COR-L47 (cell line): ENCODE results near the gene MS4A10.

ENCODE experiments used
- DNase-seq: peaks from one replicate; lab custom pipeline; 2025; lab: John Stamatoyannopoulos, UW

MS4A10 gene

DNA sequence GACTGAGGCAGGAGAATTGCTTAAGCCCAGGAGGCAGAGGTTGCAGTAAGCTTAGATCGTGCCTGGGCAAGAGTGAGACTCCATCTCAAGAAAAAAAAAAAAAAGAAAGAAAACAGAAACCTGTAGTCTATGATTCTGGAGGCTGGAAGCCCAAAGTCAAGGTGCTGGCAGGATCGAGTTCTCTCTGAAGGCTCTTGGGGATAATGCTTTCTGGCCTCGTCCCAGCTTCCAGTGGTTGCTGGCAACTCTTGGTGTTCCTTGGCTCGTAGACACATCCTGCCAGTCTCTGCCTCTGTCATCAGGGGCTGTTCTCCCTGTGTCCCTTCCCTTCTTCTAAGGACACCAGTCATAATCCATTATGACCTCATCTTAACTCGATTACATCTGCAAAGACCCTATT is 40.0 kb downstream of the MS4A10 start:
- DNase-seq, result no peak

DNA sequence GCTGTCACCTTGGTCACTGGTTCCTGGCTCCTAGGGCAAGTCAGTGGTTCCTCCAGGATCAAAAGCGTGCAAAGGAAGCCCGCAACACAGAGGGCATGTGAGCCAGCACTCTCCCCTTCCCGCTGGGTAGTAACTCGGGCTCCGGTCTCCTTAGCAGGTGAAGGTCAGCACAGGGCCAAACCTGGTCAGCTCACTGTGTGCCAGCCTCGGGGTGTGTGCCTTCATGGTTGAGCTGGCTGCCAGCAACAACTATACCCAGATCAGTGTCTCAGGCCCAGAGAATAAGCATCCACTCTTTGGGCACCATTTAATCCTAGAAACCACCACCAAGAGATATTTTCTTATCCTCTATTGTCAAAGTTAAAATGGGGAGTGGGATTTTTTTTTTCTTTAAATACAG is 40.7 kb downstream of the MS4A10 start:
- no peak for DNase-seq

DNA sequence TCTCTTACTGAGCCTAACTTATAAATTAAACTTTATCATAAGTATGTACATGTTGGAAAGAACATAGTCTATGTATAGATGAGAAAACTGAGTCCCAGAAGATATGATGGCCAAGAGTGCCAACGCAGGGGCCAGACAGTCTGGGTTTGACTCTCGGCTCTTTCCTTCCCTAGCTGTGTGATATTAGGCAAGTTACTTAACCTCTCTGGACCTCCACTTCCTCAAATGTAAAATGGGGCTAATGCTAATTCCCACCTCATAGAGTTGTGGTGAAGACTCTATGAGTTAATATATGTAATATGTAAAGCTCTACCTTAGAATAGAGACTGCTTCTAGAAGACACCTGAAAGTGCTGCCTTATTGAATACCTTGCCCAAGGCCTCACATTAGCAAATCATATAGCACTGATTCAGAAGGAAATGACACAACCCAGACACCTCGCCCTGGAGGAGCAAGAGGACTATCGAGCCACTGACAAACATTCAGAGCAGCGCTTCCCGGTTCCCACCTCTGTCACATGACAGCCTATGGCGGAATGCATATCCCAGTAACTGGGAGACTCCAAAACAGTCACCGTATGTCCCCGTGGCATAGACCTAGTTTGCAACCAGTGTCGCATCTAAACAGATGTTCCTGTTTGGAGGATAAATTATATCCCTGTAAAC is 45.5 kb downstream of the MS4A10 start:
- DNase-seq, result no peak

DNA sequence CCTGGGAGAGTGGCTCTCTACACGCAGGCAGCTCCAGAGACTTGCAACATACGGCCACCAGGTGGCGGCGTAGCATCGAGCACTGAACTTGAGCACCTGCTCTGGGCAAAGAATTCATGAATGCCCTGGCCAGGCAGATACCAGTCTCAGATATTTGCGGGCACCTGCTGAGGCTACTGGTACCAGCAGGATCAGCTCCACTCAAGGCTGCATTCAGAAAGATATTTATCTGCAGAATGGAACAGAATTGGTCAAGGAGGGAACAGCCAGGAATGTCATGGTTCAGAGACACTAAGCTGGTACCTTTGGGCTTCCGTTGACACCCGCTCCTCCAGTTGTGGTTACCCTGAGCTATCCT is 46.0 kb downstream of the MS4A10 start:
- peak; percentile 85 for DNase-seq

DNA sequence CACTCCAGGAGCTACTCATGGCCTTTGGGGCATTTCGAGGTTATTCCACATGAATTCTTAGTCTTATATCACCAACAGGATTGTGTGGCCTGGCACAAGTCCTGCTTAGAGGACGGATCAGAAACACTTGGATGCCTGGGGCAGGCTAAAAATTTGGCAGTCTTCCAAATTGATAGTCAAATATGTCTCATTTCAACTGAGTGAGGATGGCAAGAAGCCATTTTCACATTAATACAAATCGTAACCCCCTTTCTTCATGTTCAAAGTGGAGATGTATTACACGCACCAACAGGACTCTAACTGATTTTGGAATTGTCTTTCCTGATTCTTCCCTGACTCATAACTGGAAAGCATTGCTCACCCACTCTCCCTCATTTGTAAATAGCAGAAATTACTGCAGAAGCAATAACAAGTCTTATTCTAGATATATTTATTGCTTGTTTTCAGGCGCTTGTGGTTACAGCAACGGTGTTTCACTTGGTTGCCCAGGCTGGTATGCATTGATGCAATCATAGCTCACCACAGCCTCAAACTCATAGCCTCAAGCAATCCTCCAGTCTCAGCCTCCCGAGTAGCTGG is 46.5 kb downstream of the MS4A10 start:
- peak; percentile 45 for DNase-seq

DNA sequence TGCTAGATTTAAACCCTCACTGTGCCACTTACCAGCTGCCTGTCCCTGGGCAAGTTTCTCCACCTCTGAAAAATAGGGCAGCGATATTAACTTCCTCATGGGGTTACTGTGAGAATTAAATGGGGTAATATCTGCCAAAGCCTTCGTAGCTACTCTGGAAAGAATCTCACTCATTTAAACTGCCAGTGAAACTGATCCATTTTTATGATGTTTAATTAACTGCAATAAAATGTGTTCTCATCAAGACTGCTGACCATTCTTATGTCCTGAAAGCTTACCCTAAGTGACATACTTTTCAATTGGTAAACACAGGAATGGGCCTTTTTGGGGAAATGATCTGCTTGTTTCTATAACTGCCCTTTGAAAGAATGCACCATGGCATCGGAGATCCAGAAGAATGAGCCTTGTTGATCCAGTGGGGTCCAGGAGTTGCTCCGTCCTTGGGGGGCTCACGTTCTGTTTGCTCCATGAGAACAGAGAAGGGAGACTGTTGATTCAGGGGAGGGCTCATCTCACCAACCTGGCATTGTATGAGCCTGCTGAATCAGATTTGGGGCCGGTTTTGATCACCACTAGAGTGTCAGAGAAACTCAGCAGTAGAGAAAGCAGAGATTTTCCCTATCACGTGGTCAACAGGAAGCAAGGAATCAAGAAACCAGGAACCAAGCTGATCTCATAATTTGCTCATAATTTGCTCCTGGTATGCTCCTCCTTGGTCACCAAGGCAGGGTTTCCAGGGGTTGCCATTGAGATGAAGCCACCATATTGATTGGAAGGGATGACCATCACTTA is 49.8 kb downstream of the MS4A10 start:
- no peak for DNase-seq

DNA sequence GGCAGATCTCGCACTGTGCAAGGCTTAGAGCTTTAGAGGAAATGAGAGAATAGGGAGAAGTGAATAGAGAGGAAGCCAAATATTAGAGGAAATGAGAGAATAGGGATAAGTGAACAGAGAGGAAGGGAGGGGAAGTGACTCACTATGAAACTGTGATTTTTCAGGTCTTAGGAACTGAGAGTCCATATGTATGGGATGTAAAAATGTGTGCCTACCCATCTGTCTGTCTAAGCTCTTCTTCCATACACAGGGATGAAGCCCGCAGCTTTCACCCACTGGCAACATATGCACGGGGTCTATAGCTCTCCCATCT is 50.4 kb downstream of the MS4A10 start:
- DNase-seq, result no peak

DNA sequence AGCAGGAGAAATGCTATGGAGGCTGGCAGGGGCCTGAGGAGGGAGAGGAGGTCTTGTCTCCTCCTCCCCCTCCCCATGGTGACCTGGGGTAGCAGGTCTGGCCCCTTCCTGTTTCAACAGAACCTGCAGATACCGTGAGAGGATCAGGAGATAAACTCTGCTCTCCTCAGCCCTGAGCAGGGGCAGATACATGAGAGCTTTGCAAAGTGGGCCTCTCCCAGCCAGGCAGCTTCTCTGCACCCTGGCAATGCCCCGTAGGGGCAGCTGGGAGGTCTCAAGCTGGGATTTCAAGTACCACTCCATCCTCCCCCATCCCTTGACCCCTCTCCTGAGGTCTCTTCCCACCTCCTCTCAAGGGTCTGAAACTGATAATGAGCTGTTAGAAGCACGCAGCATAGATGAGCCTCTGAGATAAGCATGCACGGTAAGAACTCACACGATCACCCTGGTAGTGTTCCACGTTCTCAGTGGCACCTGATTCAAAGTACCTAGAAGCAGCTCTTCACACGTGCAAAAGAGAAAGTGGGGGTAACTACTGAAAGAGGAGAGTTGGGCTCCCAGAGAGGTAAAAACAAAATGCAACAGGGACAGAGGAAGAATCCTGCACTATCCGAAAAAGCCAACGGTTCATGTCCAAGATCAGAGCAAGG is 51.9 kb downstream of the MS4A10 start:
- DNase-seq, result no peak

DNA sequence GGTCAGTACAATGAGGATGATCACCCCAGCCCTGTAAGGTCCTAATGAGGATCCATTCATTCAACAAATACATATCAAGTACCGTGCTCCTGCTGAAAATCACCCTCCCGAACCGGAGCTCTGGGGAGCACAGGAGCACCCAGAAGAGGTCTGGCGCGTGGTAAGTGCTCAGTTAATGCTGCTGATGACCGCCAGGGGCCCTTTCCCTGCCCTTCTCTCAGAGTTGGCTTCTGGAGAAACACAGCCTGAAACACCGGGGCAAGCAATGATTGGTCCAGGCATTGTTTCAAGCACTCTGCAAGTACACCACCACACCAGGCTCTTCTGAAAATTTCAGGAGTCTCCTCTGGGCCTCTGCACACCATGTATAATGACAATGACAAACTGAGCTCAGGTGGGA is 53.0 kb downstream of the MS4A10 start:
- no peak for DNase-seq

DNA sequence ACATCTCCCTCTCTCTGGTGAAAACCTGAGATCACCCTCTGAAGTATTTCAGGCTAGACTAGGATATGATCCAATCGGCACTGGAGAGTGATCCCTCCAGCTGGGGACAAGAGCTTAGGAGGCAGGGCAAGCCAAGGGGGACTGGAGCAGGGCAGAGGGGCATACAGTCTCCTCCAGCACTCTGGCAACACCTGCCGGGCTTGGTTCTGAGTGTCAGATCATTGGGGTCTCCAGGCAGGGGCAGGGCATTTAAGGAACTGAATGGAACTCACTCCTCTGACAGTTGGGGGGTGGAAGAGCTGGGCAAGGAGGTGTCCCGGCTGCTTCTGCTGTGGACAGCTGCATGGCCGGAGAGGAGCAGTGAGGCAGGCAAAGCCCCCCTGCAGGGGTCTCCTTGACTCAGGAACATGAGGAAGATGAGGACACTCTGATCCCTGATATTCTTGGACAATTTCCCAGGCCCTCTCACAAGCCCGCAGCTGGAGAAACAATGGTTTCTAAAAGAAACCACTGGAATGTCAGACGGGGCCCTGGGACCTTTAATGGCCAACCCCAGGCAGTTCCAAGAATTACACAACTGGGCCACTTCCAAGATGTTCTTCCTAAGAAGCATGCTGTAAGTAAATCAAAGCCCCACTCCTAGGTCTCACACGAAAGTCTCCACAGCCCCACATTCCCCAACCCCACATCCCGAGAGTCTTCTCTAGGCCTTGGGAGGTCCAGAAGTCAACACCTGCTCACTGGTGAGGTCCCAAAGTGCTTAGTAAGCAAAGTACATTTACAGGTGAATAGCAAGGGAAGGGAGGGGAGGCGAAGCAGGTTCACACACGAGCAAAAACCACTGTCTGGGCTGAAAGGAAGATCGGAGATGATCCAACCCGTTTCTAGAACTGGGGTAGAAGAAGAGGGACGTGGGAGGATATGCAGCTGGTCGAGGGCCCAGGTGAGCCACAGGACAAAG is 55.6 kb downstream of the MS4A10 start:
- DNase-seq, result no peak

DNA sequence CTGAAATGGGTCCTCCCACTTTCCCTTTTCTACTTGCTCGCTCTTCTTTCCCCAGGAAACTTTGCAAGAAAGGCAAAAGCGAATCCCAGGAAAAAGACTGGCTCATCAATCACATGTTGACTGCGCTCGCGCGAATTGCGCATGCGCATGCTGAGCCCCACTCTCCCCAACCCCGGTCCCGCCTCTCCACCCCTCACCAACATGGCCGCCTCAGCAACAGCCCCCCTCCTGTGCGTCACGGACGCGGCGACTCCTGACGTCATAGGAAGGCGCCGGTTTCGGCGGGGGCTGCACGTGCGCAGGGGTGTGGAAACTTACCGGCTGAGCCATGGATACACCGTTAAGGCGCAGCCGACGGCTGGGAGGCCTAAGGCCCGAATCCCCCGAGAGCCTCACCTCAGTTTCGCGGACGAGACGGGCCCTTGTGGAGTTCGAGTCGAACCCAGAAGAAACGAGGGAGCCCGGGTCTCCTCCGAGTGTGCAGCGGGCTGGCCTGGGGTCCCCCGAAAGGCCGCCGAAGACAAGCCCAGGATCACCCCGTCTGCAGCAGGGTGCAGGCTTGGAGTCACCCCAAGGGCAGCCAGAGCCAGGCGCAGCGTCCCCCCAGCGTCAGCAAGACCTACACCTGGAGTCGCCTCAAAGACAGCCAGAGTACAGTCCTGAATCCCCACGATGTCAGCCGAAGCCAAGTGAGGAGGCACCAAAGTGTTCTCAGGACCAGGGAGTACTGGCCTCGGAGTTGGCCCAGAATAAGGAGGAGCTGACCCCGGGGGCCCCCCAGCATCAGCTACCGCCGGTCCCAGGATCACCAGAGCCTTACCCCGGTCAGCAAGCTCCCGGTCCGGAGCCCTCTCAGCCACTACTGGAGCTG is 56.9 kb downstream of the MS4A10 start, which contains the start of gene CCDC86:
Gene CCDC86, plus strand, starts transcription at position 317 of the 871 bp plus-strand sequence. Its CDS starts 12 bp downstream, at position 329.
- peak; percentile 92 for DNase-seq

DNA sequence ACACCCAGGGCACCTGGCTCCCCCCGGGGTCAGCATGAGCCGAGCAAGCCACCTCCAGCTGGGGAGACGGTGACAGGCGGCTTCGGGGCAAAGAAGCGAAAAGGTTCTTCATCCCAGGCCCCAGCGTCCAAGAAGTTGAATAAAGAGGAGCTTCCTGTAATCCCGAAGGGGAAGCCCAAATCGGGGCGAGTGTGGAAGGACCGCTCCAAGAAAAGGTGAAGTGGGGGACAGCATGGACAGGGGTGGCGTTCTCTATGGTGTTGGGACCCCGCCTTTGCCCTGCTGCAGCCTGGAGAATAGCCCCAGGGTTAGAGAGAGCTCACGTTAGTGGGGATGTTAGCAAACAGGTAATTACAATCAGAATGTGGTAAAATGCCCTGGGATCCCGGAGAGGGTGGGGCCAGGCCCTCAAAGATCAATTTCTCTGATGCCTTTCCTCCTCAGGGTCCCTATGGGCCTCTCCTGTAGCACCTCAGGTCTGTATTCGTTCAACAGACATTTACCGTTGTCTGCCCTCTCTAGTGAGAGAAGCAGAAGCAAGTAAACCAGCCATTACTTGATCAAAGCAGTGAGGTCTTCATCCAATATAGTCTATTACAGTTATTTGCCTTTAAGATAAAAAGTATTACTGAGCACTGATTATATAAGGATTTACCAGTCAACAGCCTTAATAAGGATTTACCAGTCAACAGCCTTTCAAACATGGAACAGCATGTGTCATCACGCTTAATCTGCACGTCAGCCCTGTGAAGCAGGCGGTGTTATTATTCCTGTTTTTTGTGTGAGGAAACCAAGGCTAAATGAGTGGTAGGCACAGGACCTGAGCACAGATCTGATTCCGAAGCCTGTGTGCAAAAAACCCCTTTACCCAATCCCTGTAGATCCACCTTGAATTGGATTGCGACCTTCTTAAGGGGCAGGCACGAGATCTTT is 57.8 kb downstream of the MS4A10 start:
- no peak for DNase-seq

DNA sequence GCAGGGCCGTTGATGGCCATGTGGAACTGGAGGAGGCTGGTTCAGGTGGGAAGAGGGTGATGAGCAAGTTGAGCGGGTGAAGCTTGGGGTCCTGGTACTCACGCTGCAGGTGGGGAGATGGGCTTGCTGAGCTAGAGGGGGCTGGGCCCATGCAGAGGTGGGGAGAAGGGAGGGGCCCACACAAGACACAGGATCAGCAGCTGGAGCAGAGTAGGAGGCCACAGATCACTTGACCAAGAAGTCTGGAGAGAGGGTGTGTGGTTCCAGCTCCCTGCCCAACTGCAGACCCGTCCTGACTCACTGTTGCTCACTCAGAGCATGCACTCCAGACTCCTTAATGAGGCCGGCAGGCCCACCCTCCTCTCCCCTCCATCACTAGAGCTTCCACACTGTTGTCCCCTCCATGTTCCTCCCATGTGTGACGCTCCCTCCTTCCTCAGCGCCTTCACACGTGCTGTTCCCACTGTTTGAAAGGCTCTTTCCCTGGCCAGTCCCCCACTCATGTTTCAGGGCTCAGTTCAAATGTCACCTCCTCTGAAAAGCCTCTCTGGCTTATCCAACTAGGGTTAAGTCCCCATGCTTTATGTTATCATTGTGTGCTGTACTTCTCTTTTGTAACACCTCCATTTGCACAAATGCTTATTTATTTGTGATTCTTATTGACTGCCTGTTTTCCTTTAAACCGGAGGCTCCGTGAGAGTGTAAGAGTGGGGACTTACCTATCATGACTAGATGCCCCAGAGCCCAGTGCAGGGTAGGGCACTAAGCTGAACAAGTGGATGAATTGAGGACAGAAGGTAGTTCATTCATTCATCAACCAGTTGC is 59.1 kb downstream of the MS4A10 start:
- no peak for DNase-seq

DNA sequence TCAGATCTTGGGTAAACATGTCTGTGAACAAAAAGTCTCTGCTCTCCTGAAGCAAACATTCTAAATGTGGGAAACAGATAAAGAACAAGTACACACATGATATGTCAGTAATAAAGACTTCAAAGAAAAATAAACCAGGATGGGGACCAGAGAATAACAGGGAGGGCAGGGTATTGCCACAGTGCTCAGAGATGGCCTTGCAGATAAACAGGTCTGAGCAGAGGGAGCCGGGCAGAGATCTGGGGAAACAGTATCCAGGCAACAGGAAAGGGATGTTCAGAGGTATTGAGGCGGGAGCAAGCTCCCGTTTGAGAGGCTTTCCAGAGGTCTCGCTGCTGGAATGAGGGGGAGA is 59.7 kb downstream of the MS4A10 start:
- no peak for DNase-seq

DNA sequence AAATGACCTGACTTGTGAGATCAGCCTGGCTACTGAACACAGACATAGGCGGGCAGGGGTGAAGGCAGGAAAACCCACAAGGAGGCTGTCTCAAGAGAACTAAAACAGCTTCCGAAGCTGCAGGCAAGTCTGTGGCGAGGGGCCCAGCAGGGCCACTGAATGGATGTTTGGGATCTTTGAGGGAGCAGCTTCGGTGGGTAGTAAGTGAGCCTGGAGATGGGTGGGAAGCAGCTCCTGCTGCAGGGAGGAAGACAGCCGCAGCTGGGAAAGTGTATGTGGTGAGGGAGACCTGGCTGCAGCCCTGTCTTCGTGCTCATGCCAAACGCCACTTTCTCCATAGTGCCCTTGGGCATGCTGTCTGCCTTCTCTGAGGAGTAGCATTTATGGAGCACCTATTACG is 60.2 kb downstream of the MS4A10 start:
- no peak for DNase-seq

DNA sequence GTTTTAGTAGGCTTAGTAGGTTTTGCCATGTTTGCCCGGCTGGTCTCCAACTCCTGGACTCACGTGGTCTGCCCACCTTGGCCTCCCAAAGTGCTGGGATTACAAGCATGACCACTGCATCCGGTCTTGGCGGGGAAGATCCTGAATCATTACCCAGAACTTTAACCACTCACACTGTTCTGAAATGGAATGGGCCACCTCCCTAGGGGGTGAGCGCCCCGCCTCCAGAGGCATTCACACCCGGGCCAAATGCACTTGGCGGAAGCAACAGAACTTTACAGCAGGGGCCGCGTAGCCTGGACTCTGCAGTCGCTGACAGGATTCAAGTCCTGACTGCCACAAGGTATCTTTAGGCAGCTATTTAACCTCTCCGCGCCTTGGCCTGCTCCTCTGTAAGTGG is 62.1 kb downstream of the MS4A10 start:
- DNase-seq, result no peak

DNA sequence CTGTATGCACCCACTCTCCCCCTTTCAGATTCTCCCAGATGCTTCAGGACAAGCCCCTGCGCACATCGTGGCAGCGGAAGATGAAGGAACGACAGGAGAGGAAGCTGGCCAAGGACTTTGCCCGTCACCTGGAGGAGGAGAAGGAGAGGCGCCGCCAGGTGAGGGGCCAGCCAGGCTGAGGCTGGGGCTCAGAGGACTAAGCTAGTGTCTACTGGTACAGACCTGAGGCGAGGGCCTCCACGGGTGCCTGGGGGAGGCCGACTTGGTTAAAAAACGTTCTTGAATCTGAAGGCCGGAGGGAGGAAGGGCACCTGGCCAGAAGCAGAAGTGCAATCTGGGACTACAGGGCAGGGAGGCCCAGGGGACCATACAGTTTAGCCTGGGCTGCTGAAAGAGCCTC is 62.8 kb downstream of the MS4A10 start:
- DNase-seq, result no peak

DNA sequence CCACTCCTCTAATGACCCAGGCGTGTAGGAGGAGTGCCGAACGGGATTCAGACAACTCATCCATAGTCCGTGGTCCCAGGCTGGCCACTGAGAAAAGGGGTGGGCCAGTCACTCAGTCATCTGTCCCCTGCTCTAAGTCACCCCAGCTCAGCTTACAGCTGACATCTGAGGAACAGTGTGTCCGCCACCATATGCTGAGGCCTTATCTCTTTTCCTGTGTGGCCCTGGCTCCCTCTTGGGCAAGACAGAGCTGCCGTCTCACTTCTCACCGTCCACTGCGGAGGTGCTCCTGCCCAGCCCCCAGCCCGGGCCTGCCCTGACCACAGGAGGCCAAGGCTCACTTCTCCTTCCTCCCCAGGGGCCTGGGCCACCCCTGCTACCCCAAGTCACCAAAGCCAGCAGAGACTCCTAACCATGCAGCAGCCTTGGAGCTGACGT is 63.6 kb downstream of the MS4A10 start:
- DNase-seq, result no peak
